GM19043 (cell line): Measurements from ENCODE around the gene PRPH.
"Not testable (repeated sequence)": the region's sequence is repeated elsewhere in the genome, so short reads cannot be mapped to it uniquely, and the experiment has no call there.

Source experiments
- ATAC-seq: cut with Tn5 transposase; IDR thresholded peaks from one replicate; pipeline ENCODE4 v1.9.1; 2021; ENCODE audit warnings: low read depth; ENCODE audit not compliant: unreplicated experiment

The PRPH gene

DNA sequence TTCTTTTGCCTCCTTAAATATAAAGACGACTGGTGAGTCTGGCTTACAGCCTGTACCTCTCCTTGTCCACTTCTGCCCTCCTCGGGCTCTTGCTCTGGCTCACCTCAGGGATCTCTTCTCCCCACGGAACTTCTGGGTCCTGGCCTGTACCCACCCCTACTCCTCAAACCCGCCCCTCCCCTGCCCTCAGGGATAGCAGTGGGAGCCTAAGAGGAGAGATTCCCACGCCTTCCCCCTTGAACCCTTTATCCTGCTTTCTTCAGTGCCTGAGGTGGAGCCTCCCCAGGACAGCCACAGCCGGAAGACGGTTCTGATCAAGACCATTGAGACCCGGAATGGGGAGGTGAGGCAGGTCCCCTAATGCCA, 2.7 kb downstream of the PRPH start:
- ATAC-seq: no peak

DNA sequence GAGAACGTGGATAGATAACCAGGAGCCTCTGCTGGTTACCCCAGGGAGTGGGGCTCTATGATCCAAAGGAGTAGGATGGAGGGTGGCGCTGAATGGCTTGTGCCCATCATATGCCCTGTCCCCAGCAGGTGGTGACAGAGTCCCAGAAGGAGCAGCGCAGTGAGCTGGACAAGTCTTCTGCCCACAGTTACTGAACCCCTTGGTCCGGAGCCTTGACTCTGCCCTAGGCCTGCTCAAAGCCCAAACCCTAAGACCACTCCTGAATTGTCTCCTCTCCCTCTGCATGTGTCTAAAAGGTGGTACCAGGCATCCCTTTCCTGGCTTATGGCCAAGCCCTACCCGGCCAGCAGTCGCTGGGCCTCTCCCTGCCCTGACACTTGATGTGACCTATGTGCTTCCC, 3.2 kb downstream of the PRPH start:
- no peak for ATAC-seq

DNA sequence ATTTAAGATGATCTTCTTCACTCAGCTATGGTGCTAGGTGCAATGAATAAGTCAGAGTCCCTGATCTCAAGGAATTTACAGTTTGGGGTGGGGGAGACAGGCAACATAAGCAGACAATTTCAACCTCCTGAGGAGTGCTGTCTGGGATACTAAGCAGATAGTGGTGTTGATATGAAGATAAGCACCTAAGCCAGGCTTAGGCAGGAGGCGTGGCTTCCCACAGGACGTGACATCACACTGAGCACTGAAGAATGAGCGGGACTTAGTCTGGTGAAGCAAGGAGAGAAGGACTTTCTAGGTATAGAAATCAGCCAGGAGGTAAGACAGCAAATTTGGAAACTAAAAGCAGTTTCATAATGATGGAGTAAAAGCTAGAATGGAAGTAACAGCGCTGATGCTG, 6.8 kb downstream of the PRPH start:
- ATAC-seq: no peak

DNA sequence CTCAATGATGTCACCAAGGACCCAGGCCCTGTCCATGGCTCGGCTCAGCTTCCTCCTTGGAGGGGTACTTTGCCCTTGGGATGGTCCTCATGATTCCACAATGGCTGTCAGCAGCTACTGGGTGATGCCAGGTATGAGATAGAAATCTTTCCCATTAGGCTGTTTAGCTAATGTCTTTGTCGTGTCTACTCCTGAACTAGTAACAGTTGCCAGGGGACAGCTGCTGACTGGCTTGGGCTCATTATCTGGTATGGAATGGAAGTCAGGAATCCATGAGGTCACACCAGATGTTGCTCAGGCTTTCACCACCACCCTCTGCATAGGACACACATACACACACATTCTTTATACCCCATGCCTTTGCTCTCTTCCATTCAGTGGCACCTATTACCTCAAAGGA, 9.2 kb downstream of the PRPH start:
- no peak for ATAC-seq

DNA sequence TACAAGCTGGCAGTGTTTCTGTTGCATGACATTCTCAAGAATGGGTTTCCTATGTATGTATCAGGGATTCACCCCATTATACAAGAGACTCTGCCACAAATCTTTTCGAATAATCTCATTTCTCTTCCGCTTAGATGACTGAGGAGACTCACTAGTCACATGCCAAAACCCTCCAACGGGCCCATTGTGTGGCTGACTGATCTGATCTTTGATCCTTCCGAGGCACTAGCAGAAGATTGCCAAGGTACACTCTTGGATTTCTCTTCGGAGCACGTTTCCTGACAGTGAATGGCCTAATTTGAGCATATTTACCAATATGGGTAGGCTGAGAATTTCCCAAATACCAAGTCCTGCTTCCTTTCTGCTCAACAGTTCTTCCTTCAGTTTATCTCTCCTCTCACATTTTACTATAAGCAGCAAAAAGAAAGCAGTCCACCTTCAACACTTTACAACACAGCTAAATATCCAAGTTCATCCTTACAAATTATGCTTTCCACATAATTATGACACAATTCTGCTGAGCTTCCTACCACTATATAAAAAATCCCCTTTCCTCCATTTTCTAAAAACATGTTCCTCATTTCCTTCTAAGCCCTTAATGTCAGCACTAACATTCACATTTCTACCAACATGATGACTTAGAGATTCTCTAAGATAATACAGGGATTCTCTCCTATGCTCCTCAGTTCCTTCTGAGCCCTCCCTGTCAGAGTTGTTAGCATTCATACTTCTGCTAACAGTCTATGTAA, 11.0 kb downstream of the PRPH start:
- ATAC-seq: no peak

DNA sequence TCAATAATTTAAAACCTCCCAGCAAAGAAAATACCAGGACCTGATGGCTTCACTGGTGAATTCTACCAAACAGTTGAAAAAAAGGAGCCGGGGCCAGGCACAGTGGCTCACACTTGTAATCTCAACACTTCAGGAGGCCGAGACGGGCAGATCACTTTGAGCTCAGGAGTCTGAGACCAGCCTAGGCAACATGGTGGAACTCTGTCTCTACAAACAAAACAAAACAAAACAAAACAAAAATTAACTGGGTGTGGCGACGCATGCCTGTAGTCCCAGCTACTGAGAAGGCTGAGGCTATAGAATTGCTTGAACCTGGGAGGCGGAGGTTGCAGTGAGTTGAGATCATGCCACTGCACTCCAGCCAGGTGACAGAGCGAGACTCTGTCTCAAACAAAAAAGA, 14.4 kb downstream of the PRPH start:
- ATAC-seq: no peak

GRCh38 chr12:49310451-49311000, 15.6 kb downstream of the PRPH start:
- ATAC-seq: not testable (repeated sequence)

DNA sequence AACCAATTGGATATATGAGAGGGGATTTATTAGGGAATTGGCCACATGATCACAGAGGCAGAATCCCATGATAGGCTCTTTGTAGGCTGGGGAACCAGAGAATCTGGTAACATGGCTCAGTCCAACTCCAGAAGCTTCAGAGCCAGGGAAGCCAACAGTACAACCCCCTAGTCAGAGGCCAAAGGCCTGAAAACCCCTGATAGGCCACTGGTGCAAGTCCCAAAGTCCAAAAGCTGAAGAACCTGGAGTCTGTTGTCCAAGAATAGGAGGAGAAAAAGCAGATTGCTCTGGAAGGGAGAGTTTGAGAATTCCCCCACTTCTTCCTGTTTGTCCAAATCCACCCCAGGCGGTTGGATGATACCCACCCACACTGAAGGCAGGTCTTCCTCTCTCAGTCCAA, 19.9 kb downstream of the PRPH start:
- ATAC-seq: no peak

DNA sequence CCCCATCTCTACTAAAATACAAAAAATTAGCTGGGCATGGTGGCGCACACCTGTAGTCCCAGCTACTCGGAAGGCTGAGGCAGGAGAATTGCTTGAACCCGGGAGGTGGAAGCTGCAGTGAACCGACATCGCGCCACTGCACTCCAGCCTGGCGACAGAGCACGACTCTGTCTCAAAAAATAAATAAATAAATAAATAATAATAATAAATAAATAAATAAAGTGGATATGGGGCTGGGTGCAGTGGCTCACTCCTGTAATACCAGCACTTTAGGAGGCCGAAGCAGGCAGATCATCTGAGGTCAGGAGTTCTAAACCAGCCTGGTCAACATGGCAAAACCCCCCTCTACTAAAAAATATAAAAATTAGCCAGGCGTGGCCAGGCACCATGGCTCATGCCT, 22.2 kb downstream of the PRPH start:
- not testable (repeated sequence) for ATAC-seq

- not testable (repeated sequence) for ATAC-seq
Observed at GRCh38 chr12:49320411-49321103, 25.6 kb downstream of the PRPH start.

DNA sequence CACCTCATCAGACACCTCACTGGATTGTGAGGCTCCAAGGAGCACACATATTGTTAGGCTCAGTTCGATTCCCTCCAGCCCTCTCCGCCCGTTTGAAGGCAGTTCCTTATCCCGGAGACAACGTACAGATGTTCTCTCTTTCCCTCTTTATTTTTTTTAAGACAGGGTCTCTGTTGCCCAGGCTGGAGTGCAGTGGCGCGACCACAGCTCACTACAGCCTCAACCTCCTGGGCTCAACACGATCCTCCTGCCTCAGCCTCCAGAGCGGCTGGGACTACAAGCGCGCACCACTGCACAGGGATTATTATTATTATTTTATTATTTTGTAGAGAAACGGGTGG, 27.4 kb downstream of the PRPH start:
- ATAC-seq: no peak

DNA sequence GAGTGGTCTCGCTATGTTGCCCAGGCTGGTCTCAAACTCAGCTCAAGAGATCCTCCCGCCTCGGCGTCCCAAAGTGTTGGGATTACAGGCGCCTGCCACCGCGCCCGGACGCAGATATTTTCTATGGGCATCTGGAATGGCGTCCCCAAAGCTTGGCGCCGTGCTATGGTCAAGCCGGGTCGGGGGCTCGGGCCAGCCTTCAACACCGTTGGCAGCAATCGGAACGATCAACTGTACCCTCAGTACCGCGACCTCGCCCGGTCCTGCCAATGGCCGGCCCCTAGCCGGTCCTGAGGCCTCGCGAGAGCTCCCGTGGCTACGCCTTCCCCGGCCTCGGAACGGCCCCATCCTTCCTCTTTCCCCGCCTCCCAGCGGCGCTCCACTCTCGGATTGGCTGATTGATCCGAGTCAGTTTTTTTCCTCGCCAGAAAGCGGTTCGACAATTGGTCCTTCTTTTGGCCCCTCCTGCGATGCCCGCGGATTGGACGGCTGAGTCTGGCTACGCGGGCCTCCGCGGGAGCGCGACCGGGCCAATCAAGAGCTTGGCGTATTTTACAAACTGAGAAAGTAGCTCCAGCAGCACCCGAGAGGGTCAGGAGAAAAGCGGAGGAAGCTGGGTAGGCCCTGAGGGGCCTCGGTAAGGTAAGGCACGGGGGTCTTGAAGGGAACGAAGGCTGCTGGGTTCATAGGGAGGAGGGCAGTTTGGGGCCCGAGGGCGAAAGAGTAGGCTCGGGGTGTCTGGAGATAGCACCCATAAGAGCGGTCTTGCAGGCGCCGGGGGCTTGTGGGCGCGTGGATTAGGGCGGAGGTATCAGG, 28.0 kb downstream of the PRPH start, which contains the start of gene TROAP:
TROAP (plus strand) TSS at position 548 of the 816 bp plus-strand sequence. CDS start 354 bp downstream, outside the sequence.
- peak; percentile 96 for ATAC-seq

DNA sequence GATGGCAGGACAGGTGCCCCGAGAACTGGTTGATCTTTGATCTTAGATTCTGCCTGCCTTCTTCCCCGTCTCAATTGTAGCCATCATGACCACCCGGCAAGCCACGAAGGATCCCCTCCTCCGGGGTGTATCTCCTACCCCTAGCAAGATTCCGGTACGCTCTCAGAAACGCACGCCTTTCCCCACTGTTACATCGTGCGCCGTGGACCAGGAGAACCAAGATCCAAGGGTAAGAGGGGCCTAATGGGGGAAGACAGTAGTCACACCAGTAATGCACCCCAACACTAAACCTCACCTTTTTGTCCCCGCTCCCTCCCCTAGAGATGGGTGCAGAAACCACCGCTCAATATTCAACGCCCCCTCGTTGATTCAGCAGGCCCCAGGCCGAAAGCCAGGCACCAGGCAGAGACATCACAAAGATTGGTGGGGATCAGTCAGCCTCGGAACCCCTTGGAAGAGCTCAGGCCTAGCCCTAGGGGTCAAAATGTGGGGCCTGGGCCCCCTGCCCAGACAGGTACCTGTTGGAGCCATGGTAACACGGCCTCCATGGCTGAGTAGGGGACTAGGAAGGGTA, 28.7 kb downstream of the PRPH start:
- no peak for ATAC-seq

DNA sequence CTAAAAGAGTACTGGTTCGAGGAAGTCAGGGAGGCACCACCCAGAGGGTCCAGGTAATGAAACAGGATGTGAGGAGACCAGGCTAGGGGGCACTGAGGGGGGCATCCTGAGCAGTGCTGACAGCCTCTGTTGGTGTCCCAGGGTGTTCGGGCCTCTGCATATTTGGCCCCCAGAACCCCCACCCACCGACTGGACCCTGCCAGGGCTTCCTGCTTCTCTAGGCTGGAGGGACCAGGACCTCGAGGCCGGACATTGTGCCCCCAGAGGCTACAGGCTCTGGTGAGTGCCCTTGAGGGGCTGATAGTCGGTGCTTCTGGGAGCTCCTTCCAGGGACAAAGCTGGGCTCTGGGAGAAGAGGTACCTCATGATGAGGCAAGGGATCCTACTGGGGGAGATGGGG, 30.7 kb downstream of the PRPH start:
- no peak for ATAC-seq

DNA sequence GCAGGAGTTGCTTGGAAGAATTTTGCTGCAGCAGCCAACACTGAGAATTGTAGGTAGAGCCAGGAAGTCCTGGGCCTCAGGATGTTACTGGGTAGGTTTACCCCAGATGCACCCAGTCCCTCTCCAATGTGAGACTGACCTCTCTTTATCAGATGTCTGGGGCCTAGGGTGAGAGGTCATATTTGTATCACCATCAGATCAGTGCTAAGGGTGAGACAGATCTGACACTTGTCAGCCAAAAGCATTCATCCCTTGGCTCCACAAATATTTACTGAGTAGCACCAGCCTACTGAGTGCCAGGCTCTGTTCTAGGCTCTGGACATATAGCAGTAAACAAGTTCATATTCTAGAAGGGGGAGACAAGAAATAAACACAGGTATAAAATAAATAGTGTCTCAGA, 32.4 kb downstream of the PRPH start:
- no peak for ATAC-seq

- ATAC-seq: no peak
Observed at GRCh38 chr12:49327887-49328286, 32.9 kb downstream of the PRPH start.

GRCh38 chr12:49328816-49329215, 33.9 kb downstream of the PRPH start:
- no peak for ATAC-seq

- ATAC-seq: no peak
Observed at GRCh38 chr12:49330032-49330619, 35.2 kb downstream of the PRPH start.

DNA sequence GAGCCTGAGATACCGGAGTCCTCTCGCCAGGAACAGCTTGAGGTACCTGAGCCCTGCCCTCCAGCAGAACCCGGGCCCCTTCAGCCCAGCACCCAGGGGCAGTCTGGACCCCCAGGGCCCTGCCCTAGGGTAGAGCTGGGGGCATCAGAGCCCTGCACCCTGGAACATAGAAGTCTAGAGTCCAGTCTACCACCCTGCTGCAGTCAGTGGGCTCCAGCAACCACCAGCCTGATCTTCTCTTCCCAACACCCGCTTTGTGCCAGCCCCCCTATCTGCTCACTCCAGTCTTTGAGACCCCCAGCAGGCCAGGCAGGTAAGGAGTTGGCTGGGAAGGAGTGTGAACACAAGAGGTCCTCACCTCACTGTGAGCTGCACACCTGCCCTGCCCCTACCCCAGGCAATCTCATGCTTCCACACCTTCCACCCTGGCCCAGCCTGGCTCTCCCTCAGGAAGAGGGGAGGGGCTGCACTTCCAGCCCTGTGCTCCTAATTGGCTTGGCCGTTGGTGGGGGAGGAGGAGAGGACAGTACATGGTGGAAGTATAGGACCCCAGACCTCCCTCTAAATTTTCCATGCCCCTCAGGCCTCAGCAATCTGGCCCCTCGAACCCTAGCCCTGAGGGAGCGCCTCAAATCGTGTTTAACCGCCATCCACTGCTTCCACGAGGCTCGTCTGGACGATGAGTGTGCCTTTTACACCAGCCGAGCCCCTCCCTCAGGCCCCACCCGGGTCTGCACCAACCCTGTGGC, 35.9 kb downstream of the PRPH start:
- no peak for ATAC-seq
